HG03159 (cell line): ENCODE data around the gene SKI.

Experiments
- ATAC-seq: cut with Tn5 transposase; IDR thresholded peaks from one replicate; pipeline ENCODE4 v1.9.1; 2021; ENCODE audit warnings: mild to moderate bottlenecking, moderate library complexity; ENCODE audit not compliant: unreplicated experiment

Gene SKI

DNA sequence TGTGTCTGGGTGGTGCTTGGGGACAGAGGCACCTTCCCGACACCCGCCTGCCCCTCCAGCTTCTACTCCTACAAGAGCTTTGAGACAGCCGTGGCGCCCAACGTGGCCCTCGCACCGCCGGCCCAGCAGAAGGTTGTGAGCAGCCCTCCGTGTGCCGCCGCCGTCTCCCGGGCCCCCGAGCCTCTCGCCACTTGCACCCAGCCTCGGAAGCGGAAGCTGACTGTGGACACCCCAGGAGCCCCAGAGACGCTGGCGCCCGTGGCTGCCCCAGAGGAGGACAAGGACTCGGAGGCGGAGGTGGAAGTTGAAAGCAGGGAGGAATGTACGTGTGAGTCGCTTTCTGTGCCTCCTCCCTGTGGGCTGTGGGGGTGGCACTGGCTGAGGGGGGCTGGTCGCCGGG lies 75.7 kb downstream of the SKI start:
- no peak for ATAC-seq

DNA sequence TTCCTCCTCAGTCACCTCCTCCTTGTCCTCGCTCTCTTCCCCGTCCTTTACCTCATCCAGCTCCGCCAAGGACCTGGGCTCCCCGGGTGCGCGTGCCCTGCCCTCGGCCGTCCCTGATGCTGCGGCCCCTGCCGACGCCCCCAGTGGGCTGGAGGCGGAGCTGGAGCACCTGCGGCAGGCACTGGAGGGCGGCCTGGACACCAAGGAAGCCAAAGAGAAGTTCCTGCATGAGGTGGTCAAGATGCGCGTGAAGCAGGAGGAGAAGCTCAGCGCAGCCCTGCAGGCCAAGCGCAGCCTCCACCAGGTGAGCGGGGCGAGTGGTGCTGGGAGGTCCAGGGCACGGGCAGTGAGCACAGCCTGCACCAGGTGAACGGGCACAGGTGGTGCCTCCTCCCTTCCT lies 76.2 kb downstream of the SKI start:
- ATAC-seq: no peak

DNA sequence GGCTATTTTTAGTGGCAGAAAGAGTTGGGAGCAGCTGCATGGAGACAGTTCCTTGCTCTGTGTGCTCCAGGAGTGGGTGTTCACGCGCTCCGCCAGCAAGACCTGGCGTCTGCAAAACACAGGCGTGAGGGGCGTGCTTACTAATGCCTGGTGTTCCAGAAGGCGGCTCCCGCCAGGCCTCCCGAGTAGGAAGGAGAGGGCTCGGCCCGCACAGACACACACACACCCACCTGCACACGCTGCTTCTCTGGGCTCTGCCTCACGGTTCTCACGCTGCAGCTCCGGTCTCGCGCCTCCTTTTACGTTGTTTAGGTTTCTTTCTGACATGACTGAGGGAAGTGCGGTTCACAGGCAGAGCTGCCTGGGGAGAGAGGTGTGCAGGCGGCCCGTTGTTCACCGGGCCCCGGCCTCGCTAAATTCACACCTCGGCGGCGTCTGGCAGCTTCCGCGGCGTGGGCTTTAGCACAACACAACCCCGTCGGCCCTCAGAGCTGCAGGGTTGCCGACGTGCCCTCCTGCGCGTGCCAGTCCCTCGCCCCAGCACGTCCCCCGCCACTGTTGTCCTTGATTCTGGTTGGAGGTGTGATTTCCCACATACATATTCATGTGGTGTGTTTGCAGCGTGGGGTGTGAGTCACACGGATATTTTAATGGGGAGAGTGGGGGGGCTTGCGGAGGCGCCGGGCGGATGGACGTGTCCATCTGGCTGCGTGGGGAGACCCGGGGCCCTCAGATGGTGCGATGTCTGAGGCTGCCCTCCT lies 77.0 kb downstream of the SKI start:
- ATAC-seq: no peak

DNA sequence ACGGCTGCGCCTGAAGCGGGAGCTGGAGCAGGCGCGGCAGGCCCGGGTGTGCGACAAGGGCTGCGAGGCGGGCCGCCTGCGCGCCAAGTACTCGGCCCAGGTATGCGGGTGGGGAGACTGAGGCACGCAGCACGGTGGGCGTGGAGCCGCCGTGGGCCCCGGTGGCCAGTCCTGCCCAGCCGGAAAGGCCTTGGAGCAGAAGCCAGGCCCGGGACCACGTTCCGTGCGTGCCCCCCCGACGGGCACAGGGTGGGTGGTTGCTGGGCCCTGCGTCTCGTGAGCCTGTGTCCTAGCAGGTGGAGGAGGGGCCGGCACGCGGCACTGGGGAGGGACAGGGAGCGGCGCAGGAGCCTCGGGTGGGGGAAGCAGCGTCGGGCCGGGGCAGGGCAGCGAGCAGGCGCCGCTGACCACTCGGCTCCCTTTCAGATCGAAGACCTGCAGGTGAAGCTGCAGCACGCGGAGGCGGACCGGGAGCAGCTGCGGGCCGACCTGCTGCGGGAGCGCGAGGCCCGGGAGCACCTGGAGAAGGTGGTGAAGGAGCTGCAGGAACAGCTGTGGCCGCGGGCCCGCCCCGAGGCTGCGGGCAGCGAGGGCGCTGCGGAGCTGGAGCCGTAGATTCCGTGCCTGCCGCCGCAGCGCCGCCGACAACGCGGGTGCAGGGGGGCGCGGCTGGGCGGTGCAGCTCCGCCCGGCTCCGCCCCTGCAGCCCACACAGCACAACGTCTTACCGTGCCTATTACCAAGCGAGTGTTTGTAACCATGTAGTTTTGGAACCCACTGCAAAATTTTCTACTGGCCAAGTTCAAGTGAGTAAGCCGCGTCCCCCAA lies 78.2 kb downstream of the SKI start:
- ATAC-seq: no peak

DNA sequence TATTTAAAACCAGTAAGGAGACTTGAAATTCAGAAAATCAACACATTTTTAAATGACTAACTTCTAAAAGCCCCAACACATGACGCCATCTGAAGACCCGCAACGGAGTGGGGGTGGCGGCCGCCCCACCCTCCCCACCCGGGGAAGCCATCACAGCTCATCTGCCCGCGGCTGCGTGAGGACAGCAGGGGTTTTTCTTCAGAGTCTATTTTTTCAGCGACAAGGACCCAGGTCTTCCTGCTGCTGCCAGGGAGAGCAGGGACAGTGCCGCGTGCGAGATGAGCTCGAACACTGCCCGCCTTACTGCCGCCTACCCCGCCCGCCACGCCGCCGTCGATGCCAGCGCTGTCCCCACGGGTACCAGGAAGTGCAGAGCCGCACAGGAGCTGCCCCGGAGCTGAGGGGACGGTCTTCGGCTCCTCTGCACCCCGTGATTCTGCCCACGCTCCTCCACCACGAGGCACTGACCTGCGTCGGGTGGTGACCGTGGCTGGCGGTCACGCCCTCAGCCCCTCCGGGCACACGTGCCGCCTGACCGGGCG lies 79.0 kb downstream of the SKI start:
- no peak for ATAC-seq

DNA sequence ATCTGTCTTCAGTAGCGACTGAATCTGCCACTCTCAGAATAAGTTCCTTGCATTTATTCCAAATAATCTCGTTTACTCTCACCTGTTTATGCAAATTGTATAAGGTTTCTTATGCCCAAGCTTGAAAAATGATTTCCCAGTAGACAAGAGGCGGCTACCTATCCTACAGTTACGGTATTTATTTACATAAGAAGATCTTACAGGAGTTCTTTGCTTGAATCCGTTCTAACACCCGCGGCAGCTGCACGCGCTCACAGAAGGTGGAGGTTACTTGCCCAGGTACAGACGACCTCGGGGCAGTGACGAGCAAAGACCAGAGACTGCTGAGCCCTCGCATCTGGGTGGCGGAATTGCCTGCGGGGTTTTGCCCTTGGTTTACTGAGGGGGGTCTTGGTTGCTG lies 79.9 kb downstream of the SKI start:
- ATAC-seq: no peak

DNA sequence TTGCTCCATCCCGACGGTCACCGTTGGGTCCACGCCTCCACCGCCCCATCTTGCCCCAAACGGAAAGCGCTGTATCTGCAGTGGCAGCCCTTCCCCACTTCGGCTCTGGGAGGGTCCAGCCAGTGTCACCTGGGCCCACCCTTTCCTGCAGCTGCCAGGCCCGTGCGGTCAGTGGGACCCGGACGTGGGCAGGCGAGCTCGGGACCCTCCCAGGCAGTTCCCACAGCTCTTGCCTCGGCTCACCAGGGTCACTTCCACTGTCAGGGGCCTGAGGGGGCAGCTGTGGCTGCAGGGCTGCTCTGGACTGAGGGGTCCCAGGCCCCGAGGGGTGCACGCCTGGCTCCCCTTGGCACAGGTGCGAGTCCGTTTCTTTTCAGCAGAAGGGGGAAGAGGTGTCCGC lies 80.7 kb downstream of the SKI start:
- no peak for ATAC-seq

DNA sequence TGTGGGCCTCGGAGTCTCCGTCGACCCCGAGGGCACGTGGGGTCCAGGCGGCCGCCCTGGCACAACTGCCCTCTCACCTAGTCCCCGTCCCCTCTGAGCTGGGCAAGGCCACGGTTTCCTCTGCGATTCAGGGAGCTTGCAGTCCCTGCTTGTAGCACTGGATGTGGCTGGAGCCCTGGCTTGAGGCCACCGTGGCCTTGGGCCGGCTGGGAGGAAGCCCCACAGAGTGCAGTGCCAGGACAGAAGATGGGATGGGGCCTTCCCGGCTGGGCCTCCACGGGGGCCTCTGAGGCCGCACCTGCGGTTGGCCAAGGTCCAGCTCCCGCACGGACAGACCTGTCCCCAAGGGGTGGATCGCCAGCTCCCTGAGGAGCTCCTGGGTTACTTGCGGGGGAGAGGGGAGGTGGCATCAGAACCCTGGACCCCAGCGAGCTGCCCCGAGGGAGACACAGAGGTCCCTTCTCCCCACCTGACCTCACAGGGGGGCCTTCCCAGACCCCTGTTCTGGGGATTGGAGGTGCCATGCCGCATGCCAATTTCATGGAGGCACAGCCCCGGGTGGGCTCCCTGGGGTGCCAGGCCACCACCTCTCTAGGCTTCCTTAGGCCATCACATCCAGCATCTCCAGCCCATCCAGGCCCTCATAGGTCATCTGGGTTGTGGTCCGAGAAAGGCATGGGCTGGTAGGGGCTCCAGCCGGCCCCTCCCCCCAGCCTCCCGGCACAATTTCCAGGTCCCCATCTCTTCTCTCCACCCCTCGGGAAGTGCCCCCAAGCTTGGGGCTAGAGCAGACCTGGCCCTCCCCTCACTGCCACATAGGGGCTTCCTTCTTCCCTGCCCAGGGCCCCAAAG lies 82.4 kb downstream of the SKI start:
- ATAC-seq: no peak

DNA sequence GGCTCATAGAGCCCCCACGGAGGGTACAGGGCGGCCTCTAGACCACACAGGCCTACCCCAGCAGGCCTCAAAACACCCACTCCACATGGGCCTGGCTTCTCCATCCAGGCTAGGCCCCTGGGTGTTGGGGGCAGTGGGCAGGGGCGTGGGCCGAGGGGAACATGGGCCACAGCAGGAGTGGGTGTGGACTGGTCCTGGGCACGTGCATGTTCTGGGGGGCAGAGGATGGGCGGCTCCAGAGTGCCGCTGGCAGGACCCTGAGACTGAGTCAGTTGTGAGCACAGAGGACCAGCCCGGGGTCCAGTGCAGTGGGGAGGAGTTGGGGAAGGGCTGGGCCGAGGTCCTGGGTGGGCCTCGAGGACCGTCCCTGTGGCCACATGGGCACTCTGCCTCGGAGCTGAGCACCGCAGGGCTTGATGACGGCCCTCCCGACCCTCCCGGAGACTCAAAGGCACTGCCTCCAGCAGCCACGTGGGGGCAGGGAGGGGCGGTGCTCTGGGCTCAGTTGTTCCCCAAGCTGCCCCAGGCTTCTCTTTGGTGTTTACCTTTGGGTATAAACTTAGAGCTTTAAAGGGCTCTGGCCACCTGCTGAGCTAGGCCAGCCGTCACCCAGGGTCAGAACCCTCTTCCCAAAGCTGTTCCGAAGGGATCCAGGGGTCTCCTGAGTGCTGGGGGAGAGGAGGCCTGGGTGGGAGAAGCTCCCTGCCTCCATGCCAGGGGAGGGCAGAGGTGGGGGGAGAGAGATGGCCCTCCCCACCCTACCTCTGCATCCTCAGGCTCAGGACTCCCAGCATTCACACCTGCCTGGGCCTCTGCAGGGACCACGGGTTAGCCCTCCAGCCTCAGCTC lies 83.3 kb downstream of the SKI start:
- no peak for ATAC-seq

DNA sequence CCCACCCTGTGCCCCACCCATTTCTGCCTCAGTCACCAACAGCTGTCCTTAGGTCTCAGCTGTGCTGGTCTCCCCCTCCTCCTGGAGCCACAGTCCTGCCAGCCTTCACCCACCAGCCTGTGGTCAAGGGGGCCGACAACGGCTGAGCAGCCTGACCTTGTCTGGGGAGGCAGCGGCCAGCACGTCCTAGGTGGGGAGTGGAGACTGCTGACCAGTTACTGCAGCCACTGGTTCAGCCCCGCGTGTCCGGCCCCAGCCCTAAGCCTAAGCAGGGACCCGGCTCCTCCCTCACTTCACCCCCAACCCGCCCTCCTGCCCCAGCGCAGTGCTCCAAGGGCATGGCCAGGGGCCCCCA lies 84.0 kb downstream of the SKI start:
- ATAC-seq: no peak

DNA sequence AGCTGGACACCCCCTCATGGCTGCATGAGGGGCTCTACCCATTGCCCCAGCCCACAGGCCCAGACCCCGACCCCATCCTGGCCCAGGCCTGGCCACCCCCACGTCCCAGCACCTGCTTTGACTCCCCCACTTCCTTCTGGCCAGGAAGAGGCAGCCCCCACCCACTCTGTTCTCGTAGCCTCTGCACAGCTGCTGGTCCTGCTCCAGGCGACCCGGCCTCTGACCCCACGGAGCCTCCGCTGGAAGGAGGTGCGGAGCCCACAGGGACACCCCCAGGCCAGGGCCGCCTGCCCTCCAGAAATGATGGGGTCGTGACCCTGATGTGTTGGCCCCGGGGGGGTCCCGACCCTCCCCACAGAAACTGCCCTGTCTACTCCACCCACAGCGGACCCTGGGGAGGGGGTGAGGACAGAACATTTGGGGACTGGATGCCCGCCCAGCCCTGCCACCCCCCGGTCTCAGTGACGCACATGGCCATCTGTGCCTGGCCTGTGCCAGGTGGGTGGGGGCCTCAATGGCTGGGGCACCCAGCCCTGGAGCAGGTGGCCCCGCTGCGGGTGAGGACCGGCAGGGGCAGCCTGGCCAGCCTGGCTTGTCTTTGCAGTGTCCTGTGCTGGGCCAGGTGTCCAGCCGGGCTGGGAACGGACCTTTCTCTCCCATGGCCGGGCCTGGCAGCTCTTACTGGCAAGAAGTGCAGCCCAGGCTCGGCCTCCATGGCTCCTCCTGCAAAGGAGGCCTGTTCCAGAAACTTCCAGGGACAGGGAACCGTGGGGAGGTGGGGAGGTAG lies 84.6 kb downstream of the SKI start:
- ATAC-seq: no peak

DNA sequence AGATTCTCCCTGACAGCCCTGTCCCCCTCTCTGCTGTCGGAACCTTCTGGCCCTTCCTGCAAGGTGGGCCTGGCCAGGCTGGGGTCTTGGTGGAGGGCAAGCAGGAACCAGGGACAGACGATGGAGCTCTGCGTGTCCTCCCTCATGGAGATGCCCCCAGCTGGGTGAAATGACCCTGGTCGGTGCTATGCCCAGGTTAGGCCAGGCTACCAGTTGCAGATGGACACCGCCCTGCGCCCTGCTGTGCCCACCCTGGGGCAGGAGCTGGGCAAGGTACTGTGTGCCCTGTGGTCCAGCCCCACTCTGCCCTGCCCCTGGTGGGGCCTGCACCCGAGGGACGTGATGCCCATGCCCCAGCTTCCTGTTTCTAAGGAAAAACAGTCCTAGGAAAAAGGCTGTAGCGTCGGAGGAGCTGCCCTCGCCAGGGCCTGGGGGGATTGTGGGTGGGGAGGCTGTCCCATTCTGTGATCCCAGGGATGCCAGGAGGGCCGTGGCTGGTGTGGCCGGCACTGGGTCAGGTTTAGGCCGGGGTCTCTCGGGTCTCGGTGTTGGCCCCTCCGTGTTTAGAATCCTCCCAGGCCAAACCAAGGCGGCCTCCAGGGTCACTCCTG lies 85.6 kb downstream of the SKI start:
- ATAC-seq: no peak

DNA sequence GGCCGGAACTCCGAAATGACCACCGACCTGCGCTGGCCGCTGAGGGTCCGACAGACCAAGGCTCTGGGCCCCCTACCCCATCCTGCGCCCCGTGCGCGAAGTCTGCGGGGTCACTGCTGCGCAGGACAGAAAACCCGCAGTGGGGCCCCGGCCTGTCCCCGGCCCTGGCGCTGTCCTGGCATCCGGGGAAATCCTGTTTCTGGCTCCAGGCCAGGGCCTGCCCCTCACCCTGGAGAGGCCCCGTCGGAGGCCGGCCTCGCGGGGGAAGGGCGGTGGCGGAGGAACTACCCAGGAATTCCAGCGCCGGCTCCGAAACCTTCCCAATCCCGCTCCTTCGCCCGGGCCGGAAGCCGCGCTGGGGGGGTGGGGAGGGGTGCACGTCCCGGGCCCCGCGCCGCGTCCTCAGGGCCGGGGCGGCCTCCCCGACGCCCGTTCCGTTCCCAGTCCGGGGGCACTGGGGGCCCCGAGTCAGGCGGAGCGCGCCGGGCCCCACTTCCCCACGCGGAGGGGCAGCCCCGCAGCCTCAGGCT lies 86.2 kb downstream of the SKI start:
- no peak for ATAC-seq

DNA sequence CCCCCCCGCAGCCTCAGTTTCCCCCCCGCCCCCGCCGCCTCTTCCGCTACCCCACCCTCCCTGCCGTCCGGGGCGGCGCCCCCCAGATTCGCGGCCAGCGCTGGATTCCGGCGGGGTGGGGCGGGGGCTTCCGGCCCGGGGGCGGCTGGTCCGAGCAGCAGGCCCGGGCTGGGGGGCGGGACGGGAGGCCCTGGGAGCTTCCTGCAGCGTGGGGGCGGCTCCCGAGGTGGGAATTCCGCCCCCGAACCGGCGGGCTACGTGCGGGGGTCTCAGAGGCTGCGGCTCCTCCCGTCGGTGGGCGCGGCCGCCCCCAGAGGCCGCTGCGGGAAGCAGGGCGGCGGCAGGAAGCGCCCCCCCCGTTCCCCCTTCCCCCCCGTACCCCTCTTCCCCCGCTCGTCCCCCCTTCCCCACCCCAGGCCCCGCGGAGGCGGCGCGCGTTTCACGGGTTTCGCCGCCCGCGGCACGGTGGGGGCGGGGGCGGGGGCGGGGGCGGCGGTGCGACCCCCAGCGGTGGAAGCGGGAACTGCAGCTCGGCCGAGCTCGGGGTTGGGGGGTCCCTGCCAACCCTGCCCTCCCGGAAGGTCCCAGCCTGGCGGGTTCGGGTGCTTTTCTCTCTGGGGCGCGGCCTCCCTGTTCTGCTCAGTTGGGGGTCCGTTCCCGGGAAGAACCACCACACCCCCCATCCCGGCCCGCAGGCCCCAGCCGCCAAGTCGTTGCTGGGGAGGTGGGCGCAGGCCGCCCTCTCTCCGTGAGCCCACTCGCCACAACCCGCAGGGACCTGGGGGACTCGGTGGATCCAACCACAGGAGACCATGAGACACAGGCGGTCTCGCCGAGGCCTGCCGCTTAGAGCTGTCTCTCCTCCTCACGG lies 86.9 kb downstream of the SKI start:
- ATAC-seq: peak; percentile 47

DNA sequence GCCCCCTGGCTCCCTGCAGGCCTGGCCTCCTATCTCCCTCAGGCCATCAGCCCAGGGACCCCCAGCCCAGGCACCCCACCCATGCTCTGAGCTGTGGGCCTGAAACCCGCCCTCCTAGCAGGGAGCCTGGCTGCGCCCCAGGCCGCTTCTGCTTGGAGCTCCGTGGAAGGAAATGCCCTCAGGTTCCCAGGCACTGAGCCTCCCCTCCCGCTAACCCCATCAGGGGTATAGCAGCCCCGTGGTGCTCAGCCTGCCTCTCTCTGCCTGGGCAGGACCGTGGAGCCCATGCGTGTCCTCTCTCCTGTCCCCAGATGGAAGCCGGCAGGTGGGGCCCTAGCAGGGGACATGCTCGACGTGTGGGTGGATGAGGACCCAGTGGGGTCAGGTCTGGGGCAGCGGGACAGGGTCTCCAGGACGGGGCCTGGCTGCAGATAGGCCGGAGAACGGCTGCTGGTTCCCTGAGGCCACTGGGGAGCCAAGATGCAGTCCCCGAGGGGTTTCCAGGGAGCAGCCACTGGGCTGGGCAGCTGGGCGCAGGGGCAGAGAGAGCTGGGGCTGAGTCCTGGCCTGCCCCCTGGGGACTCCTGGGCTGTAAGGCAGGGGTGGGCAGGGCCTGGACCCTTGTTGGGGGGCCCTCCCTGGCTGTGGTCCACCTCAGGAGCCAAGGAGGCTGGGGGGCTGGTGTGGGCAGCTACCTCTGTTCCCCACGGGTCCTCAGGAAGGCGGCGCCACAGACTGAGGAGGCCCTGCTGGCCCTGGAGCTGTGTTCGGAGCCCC lies 87.7 kb downstream of the SKI start:
- no peak for ATAC-seq

DNA sequence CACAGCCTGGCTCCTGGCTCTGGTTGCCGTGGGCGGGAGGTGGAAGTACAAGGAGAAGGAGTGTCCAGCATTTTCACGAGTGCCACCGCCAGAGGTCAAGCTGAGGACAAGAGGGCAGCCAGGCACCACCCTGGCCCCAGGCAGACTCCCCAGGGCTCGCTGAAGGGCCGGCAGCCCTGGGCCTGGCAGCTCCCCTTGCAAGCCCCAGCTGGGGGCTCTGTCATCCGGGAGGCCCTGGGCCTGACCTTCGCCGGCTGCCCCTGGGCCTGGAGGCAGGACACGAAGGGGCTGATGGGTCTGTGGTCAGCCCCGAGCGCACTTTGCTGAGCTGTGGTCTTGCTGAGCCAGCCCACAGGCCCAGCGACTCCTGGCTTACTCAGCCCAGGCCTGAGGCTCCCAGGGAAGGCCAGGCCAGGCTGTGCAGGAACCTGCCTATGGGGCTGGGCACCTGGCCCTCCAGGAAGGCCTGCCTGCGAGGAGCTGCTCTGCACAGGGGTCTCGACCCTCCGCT lies 88.4 kb downstream of the SKI start:
- ATAC-seq: no peak
